ENCODE data around the gene CRHR1.

CRHR1 gene

GRCh38 chr17:45789874-45790273 is 5.8 kb downstream of the CRHR1 start:
- DNase-seq (ENCODE audit: low spot score) = no peak

- DNase-seq (ENCODE audit: low spot score) = no peak
Measured at GRCh38 chr17:45790296-45790922, 6.3 kb downstream of the CRHR1 start.

- DNase-seq (ENCODE audit: low spot score) = no peak
Measured at GRCh38 chr17:45791041-45791582, 7.0 kb downstream of the CRHR1 start.

- no peak for DNase-seq (ENCODE audit: low spot score)
Measured at GRCh38 chr17:45791935-45792334, 7.8 kb downstream of the CRHR1 start.

GRCh38 chr17:45792437-45792836 is 8.3 kb downstream of the CRHR1 start:
- no peak for DNase-seq (ENCODE audit: low spot score)

GRCh38 chr17:45792995-45793755 is 9.1 kb downstream of the CRHR1 start:
- DNase-seq (ENCODE audit: low spot score) = no peak

- DNase-seq (ENCODE audit: low spot score) = no peak
Measured at GRCh38 chr17:45793999-45794540, 9.9 kb downstream of the CRHR1 start.

- peak; percentile 41 for DNase-seq (ENCODE audit: low spot score)
Measured at GRCh38 chr17:45794840-45795239, 10.7 kb downstream of the CRHR1 start.

- no peak for DNase-seq (ENCODE audit: low spot score)
Measured at GRCh38 chr17:45800816-45801215, 16.7 kb downstream of the CRHR1 start.

GRCh38 chr17:45801421-45801820 is 17.3 kb downstream of the CRHR1 start:
- no peak for DNase-seq (ENCODE audit: low spot score)

- no peak for DNase-seq (ENCODE audit: low spot score)
Measured at GRCh38 chr17:45808845-45809244, 24.7 kb downstream of the CRHR1 start.

GRCh38 chr17:45809499-45809898 is 25.4 kb downstream of the CRHR1 start:
- DNase-seq (ENCODE audit: low spot score) = no peak

- DNase-seq (ENCODE audit: low spot score) = peak; percentile 44
Measured at GRCh38 chr17:45812102-45812501, 28.0 kb downstream of the CRHR1 start.

- no peak for DNase-seq (ENCODE audit: low spot score)
Measured at GRCh38 chr17:45813048-45813725, 29.1 kb downstream of the CRHR1 start.

GRCh38 chr17:45814622-45815606 is 30.8 kb downstream of the CRHR1 start:
- DNase-seq (ENCODE audit: low spot score) = no peak

GRCh38 chr17:45815752-45816151 is 31.6 kb downstream of the CRHR1 start:
- no peak for DNase-seq (ENCODE audit: low spot score)

GRCh38 chr17:45818041-45818440 is 33.9 kb downstream of the CRHR1 start:
- DNase-seq (ENCODE audit: low spot score) = no peak

GRCh38 chr17:45818699-45819098 is 34.6 kb downstream of the CRHR1 start:
- no peak for DNase-seq (ENCODE audit: low spot score)

GRCh38 chr17:45819632-45820031 is 35.5 kb downstream of the CRHR1 start:
- DNase-seq (ENCODE audit: low spot score) = no peak

GRCh38 chr17:45820052-45820780 is 36.1 kb downstream of the CRHR1 start:
- no peak for DNase-seq (ENCODE audit: low spot score)

- DNase-seq (ENCODE audit: low spot score) = no peak
Measured at GRCh38 chr17:45821147-45821546, 37.0 kb downstream of the CRHR1 start.
